Measurements from ENCODE around the gene MACROD2. TPM values are rescaled to one million over a fixed set of nuclear protein-coding genes. Genes with fewer than 3 reads are reported as not detected.

The MACROD2 gene
- total RNA-seq, 1 donor from 2014 or later, result 2.4 TPM

GRCh38 chr20:15209537-15209936 is 1214.2 kb downstream of the MACROD2 start:
- no peak overlapping the region for H3K27ac Mint-ChIP-seq (ENCODE audit: unreplicated experiment)
- Histone ChIP-seq H4K20me1 (ENCODE audit: insufficient read depth, low read length) (no peaks in the 10 kb centered on the region), H3K4me2 (ENCODE audit: low read length) (no peak overlapping the region), H3K9ac (ENCODE audit: low read length) (no peak overlapping the region), H3K4me1 (ENCODE audit: insufficient read depth, low read length) (no peaks in the 10 kb centered on the region), H3K9me3 (ENCODE audit: insufficient read depth, low read depth, low read length) (no peaks in the 10 kb centered on the region), H3K4me3 (ENCODE audit: insufficient read depth, low read depth, low read length) (no peak overlapping the region), H2AFZ (ENCODE audit: low read depth, low read length) (no peak overlapping the region), H3K27ac (ENCODE audit: low read depth, low read length) (no peak overlapping the region), H3K79me2 (ENCODE audit: insufficient read depth, low read length) (no peaks in the 10 kb centered on the region), H3K36me3 (ENCODE audit: insufficient read depth, low read length) (no peaks in the 10 kb centered on the region), H3K27me3 (ENCODE audit: insufficient read depth, low read length) (no peaks in the 10 kb centered on the region)
- DNase-seq (ENCODE audit: low read depth) (no peak), FAIRE-seq (no peak)
- peaks cover 8% of the 10 kb centered on the region for H3K4me1 Mint-ChIP-seq (ENCODE audit: low read depth, unreplicated experiment)
- TF ChIP-seq CTCF (IDR thresholded peaks at IDR 0.05; ENCODE audit: insufficient read depth, low read depth, low read length), result no peak
- TF ChIP-seq EZH2 (IDR thresholded peaks at IDR 0.05; ENCODE audit: insufficient read depth, low read length), result no peak
- no peak overlapping the region for H3K4me3 Mint-ChIP-seq (ENCODE audit: unreplicated experiment)
- H3K36me3 Mint-ChIP-seq (ENCODE audit: low read depth, unreplicated experiment), result no peaks in the 10 kb centered on the region
- H3K27me3 Mint-ChIP-seq (ENCODE audit: low read depth, unreplicated experiment), result no peaks in the 10 kb centered on the region
- peaks cover 12% of the 10 kb centered on the region for H3K9me3 Mint-ChIP-seq (ENCODE audit: unreplicated experiment)

- Mint-ChIP-seq H3K36me3 (ENCODE audit: low read depth, unreplicated experiment) (no peaks in the 10 kb centered on the region), H3K4me3 (ENCODE audit: unreplicated experiment) (no peak overlapping the region), H3K9me3 (ENCODE audit: unreplicated experiment) (peaks cover 3% of the 10 kb centered on the region), H3K27ac (ENCODE audit: unreplicated experiment) (no peak overlapping the region), H3K4me1 (ENCODE audit: low read depth, unreplicated experiment) (no peaks in the 10 kb centered on the region), H3K27me3 (ENCODE audit: low read depth, unreplicated experiment) (no peaks in the 10 kb centered on the region)
- Histone ChIP-seq H2AFZ (ENCODE audit: low read depth, low read length) (no peak overlapping the region), H3K9me3 (ENCODE audit: insufficient read depth, low read depth, low read length) (no peaks in the 10 kb centered on the region), H3K4me2 (ENCODE audit: low read length) (no peak overlapping the region), H3K4me1 (ENCODE audit: insufficient read depth, low read length) (no peaks in the 10 kb centered on the region), H3K27me3 (ENCODE audit: insufficient read depth, low read length) (no peaks in the 10 kb centered on the region), H3K79me2 (ENCODE audit: insufficient read depth, low read length) (no peaks in the 10 kb centered on the region), H3K4me3 (ENCODE audit: insufficient read depth, low read depth, low read length) (no peak overlapping the region), H3K27ac (ENCODE audit: low read depth, low read length) (no peak overlapping the region), H4K20me1 (ENCODE audit: insufficient read depth, low read length) (no peaks in the 10 kb centered on the region), H3K9ac (ENCODE audit: low read length) (no peak overlapping the region), H3K36me3 (ENCODE audit: insufficient read depth, low read length) (no peaks in the 10 kb centered on the region)
- TF ChIP-seq EZH2 (IDR thresholded peaks at IDR 0.05; ENCODE audit: insufficient read depth, low read length), result no peak
- TF ChIP-seq CTCF (IDR thresholded peaks at IDR 0.05; ENCODE audit: insufficient read depth, low read depth, low read length), result no peak
- FAIRE-seq (no peak), DNase-seq (ENCODE audit: low read depth) (no peak)
Observed at GRCh38 chr20:15214051-15214450, 1218.7 kb downstream of the MACROD2 start.

GRCh38 chr20:15220009-15220656 is 1224.8 kb downstream of the MACROD2 start:
- TF ChIP-seq CTCF (IDR thresholded peaks at IDR 0.05; ENCODE audit: insufficient read depth, low read depth, low read length), result no peak
- no peak for TF ChIP-seq EZH2 (IDR thresholded peaks at IDR 0.05; ENCODE audit: insufficient read depth, low read length)
- H3K27ac Mint-ChIP-seq (ENCODE audit: unreplicated experiment), result no peak overlapping the region
- Histone ChIP-seq H3K9ac (ENCODE audit: low read length) (no peak overlapping the region), H3K4me2 (ENCODE audit: low read length) (no peak overlapping the region), H3K9me3 (ENCODE audit: insufficient read depth, low read depth, low read length) (no peaks in the 10 kb centered on the region), H3K27me3 (ENCODE audit: insufficient read depth, low read length) (no peaks in the 10 kb centered on the region), H4K20me1 (ENCODE audit: insufficient read depth, low read length) (no peaks in the 10 kb centered on the region), H3K36me3 (ENCODE audit: insufficient read depth, low read length) (no peaks in the 10 kb centered on the region), H3K4me3 (ENCODE audit: insufficient read depth, low read depth, low read length) (no peak overlapping the region), H3K4me1 (ENCODE audit: insufficient read depth, low read length) (peaks cover 10% of the 10 kb centered on the region), H3K79me2 (ENCODE audit: insufficient read depth, low read length) (no peaks in the 10 kb centered on the region), H2AFZ (ENCODE audit: low read depth, low read length) (no peak overlapping the region), H3K27ac (ENCODE audit: low read depth, low read length) (no peak overlapping the region)
- H3K36me3 Mint-ChIP-seq (ENCODE audit: low read depth, unreplicated experiment), result no peaks in the 10 kb centered on the region
- peaks cover 19% of the 10 kb centered on the region for H3K4me1 Mint-ChIP-seq (ENCODE audit: low read depth, unreplicated experiment)
- DNase-seq (ENCODE audit: low read depth), result no peak
- no peaks in the 10 kb centered on the region for H3K9me3 Mint-ChIP-seq (ENCODE audit: unreplicated experiment)
- H3K27me3 Mint-ChIP-seq (ENCODE audit: low read depth, unreplicated experiment), result no peaks in the 10 kb centered on the region
- no peak overlapping the region for H3K4me3 Mint-ChIP-seq (ENCODE audit: unreplicated experiment)
- peak; percentile 47 for FAIRE-seq
